HL-60/S4 treated with retinoic acid at 250 ng/mL for 4 days and 3 days (cell line): ENCODE results near the gene MDGA2.

ENCODE experiments used
- in situ Hi-C: fragments of 300-500 bp; cut with MboI; formaldehyde crosslinking; loops from 2 replicates; pipeline ENCODE4 v1.7.0; 2022; ENCODE audit warnings: low sequenced_read_pairs

MDGA2 gene

GRCh38 chr14:47154276-47154797, 521.1 kb downstream of the MDGA2 start:
- in situ Hi-C loops: no loop called here

- in situ Hi-C loops: no loop called here
These were observed 521.7 kb downstream of the MDGA2 start for GRCh38 chr14:47153746-47154145.

DNA sequence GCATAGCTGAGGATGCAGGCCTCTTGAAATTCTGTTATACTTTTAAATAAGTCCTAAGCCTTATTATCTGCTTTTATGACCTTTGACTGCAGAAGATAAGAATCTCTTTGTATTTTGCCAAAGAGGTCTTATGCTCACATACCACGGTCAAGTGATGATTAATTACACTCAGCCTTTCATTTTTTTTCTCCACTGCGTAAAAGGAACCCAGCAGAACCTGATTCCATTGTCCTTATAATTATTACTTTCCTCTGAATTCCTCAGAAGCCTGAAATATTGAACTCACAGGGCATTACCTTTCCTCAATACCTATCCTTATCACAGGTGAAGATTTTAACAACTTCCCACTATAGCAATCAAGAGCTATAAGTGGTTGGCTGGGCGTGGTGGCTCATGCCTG, 525.1 kb downstream of the MDGA2 start:
- in situ Hi-C loops: no loop called here

GRCh38 chr14:47149326-47149725, 526.1 kb downstream of the MDGA2 start:
- in situ Hi-C loops: no loop called here

- in situ Hi-C loops: no loop called here
These were observed 526.7 kb downstream of the MDGA2 start for GRCh38 chr14:47148686-47149085.

DNA sequence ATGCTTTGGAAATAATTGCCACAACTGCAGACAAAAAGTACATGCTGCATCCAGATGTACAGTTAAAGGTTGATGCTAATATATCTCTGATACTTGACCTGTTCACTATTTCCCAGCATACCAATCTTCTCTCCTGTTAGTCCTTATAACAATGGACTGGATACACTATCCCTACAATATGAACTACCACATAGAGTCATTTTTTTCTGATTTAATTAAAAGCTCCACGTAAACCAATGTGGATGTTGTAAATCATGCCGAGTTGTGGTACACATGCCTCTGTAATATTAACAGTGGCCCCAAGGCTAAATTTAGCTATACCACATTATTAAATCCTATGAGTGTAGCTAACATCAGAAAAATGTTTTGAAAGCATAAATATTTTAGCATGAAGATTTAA, 554.8 kb downstream of the MDGA2 start:
- in situ Hi-C loops: no loop called here

DNA sequence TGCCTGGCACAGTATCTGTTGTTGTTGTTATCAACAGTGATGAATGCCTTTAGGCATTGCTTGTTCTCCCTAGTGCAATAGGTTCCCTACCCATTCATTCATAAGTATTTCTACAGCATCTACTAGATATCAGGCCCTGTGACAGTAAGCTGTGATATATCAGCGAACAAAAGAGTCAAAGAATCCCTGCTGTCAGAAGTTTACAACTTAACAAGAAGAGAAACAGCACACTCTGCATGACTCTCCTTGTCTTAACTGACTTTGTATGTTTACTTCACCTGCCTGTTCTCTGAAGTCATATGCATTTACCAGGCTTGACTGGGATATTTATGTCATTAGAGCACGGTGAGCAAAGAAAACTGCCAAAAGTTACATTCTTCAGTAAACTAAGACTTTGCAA, 571.6 kb downstream of the MDGA2 start:
- in situ Hi-C loops: no loop called here

DNA sequence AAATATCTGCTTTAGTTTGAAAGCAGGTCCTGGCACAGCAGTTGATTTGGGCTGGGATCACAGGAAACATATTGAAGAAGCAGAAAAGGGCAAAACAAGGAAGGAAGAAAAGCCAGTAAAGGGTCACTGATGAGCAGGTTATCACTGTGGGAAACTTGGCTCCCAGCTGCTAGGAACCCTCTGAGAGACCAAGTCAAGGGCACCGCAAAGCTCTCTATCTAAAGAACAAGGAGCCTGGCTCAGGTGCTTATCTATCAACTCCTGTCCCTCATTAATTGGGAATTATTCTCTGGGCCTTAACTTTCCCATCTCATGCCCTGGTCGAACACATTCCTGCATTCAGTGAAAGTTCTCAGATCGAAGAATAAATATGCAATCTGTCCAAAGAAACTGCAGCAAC, 572.9 kb downstream of the MDGA2 start:
- in situ Hi-C loops: no loop called here

DNA sequence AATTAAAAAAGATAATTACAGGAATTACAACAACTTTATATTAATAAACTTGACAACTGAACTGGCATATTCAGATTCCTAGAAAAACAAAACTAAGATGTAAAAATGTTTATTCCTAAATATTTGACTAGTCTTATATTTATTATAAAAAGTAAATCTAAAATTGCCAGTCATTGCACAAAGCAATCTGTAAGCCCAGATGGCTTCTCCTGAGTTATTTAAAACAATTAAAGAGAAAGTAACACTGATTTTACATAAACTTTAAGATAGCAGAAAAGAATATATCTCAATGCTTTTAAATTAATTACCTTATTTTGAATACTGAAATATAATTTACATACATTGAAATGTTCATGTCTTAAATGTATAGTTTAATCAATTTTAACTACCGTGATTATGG, 589.7 kb downstream of the MDGA2 start:
- in situ Hi-C loops: no loop called here

GRCh38 chr14:47065326-47065725, 610.1 kb downstream of the MDGA2 start:
- in situ Hi-C loops: no loop called here

- in situ Hi-C loops: no loop called here
These were observed 615.4 kb downstream of the MDGA2 start for GRCh38 chr14:47060050-47060449.

DNA sequence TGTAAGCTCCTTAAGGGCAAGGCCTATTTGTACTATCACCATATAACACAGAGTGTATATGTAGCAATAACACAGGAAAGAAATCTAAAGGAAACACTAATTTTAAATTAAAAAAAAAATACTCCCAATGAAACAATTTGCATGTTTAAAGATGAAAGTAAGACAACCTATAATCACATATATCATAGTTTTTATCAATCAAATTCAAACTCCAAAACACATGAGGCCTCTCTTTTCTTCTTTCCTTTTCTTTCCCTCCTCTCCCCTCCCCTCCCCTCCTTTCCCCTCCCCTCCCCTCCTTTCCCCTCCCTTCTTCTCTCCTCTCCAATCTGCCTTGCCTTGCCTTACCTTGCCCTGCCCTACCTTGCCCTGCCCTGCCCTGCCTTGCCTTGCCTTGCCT, 618.0 kb downstream of the MDGA2 start:
- in situ Hi-C loops: no loop called here

- in situ Hi-C loops: no loop called here
These were observed 630.6 kb downstream of the MDGA2 start for GRCh38 chr14:47044841-47045240.

- in situ Hi-C loops: no loop called here
These were observed 634.9 kb downstream of the MDGA2 start for GRCh38 chr14:47040550-47040949.

DNA sequence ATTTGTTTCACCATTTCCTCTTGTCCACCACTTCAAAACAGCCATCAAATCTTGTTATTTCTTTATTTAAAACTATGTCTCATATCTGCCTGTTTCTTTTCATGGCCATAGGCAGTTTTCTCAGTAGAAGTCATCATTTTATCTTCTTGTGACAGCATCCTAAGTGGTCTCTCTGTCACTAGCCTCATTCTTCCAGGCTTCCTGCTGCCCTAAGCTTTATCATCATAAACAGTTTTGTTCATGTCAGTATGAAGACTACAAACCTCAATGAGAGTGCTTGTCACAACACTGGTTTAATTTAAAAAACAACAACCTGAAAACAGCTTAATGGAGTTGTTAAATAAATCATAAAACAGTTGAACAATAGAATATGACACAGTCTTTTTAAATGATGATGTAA, 636.1 kb downstream of the MDGA2 start:
- in situ Hi-C loops: no loop called here

DNA sequence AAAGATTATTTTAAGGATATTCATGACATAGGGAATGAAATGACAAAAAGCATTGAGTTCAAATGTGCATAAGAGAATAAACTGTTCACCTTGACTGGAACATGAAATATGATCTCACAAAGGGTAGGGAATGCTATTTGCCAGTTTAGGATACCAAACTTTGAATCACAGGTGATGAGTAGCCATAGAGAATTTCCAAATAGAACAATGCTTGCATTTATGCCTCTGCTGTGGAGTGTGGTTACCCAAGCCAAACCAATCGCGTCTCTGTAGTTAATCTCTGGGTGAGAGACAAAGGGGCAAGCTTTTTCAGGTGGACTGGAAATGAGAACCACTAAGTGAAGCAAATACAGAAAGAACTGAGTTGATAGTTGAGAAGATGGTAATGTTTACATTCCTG, 652.7 kb downstream of the MDGA2 start:
- in situ Hi-C loops: no loop called here

GRCh38 chr14:47020500-47020899, 654.9 kb downstream of the MDGA2 start:
- in situ Hi-C loops: no loop called here

GRCh38 chr14:47012533-47013280, 662.7 kb downstream of the MDGA2 start:
- in situ Hi-C loops: no loop called here

GRCh38 chr14:47009615-47010014, 665.8 kb downstream of the MDGA2 start:
- in situ Hi-C loops: no loop called here

- in situ Hi-C loops: no loop called here
These were observed 666.7 kb downstream of the MDGA2 start for GRCh38 chr14:47008732-47009131.

GRCh38 chr14:46999661-47000060, 675.7 kb downstream of the MDGA2 start:
- in situ Hi-C loops: no loop called here

GRCh38 chr14:46989566-46989965, 685.8 kb downstream of the MDGA2 start:
- in situ Hi-C loops: no loop called here

GRCh38 chr14:46988312-46988711, 687.1 kb downstream of the MDGA2 start:
- in situ Hi-C loops: no loop called here
